ENCODE results near the gene WWOX.
"Not testable (repeated sequence)": the region's sequence is repeated elsewhere in the genome, so short reads cannot be mapped to it uniquely, and the experiment has no call there.

DNA sequence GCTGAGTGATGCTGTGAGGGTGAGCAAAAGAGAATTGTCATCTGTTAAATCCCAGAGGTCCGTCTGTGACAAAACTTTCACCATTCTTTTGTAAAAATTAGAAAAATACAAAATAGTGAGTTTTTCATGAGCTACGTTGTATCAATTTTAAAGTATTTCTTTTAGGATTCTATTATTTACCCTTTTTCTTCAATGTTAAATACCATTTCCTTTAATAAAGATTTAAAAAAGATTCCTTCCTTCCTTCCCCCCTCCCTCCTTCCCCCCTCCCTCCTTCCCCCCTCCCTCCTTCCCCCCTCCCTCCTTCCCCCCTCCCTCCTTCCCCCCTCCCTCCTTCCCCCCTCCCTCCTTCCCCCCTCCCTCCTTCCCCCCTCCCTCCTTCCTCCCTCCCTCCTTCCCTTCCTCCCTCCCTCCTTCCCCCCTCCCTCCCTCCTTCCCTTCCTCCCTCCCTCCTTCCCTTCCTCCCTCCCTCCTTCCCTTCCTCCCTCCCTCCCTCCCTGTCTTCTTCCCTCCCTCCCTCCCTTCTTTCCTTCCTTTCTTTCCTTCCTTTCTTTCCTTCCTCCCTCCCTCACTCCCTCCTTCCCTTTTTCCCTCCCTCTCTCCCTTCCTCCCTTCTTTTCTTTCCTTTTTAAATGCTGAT, 505.1 kb downstream of the WWOX start:
- TF ChIP-seq, protein P1, sequence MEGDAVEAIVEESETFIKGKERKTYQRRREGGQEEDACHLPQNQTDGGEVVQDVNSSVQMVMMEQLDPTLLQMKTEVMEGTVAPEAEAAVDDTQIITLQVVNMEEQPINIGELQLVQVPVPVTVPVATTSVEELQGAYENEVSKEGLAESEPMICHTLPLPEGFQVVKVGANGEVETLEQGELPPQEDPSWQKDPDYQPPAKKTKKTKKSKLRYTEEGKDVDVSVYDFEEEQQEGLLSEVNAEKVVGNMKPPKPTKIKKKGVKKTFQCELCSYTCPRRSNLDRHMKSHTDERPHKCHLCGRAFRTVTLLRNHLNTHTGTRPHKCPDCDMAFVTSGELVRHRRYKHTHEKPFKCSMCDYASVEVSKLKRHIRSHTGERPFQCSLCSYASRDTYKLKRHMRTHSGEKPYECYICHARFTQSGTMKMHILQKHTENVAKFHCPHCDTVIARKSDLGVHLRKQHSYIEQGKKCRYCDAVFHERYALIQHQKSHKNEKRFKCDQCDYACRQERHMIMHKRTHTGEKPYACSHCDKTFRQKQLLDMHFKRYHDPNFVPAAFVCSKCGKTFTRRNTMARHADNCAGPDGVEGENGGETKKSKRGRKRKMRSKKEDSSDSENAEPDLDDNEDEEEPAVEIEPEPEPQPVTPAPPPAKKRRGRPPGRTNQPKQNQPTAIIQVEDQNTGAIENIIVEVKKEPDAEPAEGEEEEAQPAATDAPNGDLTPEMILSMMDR (conservative IDR thresholded peaks at IDR 0.05 in 1 of 2, IDR thresholded peaks at IDR 0.05 in 1 of 2; ENCODE audit: extremely low read depth in 1 of 2, insufficient read depth in 1 of 2, low read depth in 1 of 2, low read length in 2 of 2): not testable (repeated sequence)
- not testable (repeated sequence) for TF ChIP-seq EZH2 (IDR thresholded peaks at IDR 0.05; ENCODE audit: borderline replicate concordance, low read length)

Measured in mammary epithelial cell (primary cell).